A673 (cell line): ENCODE data around the gene CYSTM1. TPM values are rescaled to one million over a fixed set of nuclear protein-coding genes. Genes with fewer than 3 reads are reported as not detected.

Experiments
- BruUV-seq: library from RNA; stranded (reverse); fragments of 400-500 nt; replicated peaks from 2 replicates; lab custom pipeline; 2021; lab: Mats Ljungman, UMichigan
- CTCF ChIA-PET: fragments of 300-600 bp; sonication (Branson Sonifier 250); formaldehyde crosslinking; loops from one replicate; lab custom pipeline; 2022; ENCODE audit warnings: antibody characterized with exemption; lab: Charles Lee
- POLR2A ChIA-PET: fragments of 300-600 bp; sonication (Branson Sonifier 250); formaldehyde crosslinking; loops from one replicate; lab custom pipeline; 2022; ENCODE audit warnings: antibody characterized with exemption; ENCODE audit not compliant: low non-redundant PET; lab: Charles Lee
- DNase-seq: peaks from one replicate; pipeline ENCODE4 v3.0.0-alpha.2; 2015; ENCODE audit warnings: low spot score
- H3K27ac ChIP-seq: fragments of 200-600 bp; sonication (generic); 2 replicates; pipeline ENCODE4 v1.5.1; 2016; ENCODE audit warnings: mixed run types, low read depth, mild to moderate bottlenecking, mixed read lengths, antibody characterized with exemption, low read length; ENCODE audit not compliant: poor library complexity, severe bottlenecking
- H3K27me3 ChIP-seq: fragments of 200-600 bp; sonication (generic); replicated peaks from 2 replicates; pipeline ENCODE4 v1.6.1; 2017; ENCODE audit warnings: mixed run types, low read depth, mild to moderate bottlenecking, mixed read lengths, antibody characterized with exemption, low read length; ENCODE audit not compliant: insufficient read depth, poor library complexity
- H3K36me3 ChIP-seq: fragments of 200-600 bp; sonication (generic); 2 replicates; pipeline ENCODE4 v1.6.1; 2016; ENCODE audit warnings: mixed run types, mild to moderate bottlenecking, mixed read lengths, antibody characterized with exemption, low read length; ENCODE audit not compliant: insufficient read depth, poor library complexity, severe bottlenecking
- H3K4me1 ChIP-seq: fragments of 200-600 bp; sonication (generic); 2 replicates; pipeline ENCODE4 v1.6.1; 2017; ENCODE audit warnings: mixed run types, mild to moderate bottlenecking, mixed read lengths, antibody characterized with exemption, low read length; ENCODE audit not compliant: insufficient read depth, poor library complexity, severe bottlenecking
- H3K4me3 ChIP-seq: fragments of 200-600 bp; sonication (generic); 2 replicates; pipeline ENCODE4 v1.5.1; 2016; ENCODE audit warnings: low read depth, mixed run types, mild to moderate bottlenecking, mixed read lengths, low read length; ENCODE audit not compliant: poor library complexity, severe bottlenecking
- H3K9me3 ChIP-seq: fragments of 200-600 bp; sonication (generic); 2 replicates; pipeline ENCODE4 v1.6.1; 2016; ENCODE audit warnings: mixed run types, low read depth, mild to moderate bottlenecking, mixed read lengths, antibody characterized with exemption, low read length; ENCODE audit not compliant: poor library complexity, severe bottlenecking
- CTCF ChIP-seq: fragments of 300-800, 200-600 bp; sonication (generic); conservative IDR thresholded peaks from 2 replicates; pipeline ENCODE4 v1.5.1; 2017; ENCODE audit warnings: low read depth, mild to moderate bottlenecking, antibody characterized with exemption, low read length, moderate library complexity, mixed read lengths
- EZH2 ChIP-seq: fragments of 200-600 bp; sonication (generic); IDR thresholded peaks from 2 replicates; pipeline ENCODE4 v1.6.1; 2017; ENCODE audit warnings: borderline replicate concordance, low read depth, mild to moderate bottlenecking, mixed read lengths, antibody characterized with exemption, low read length; ENCODE audit not compliant: poor library complexity, severe bottlenecking
- intact Hi-C: fragments of 100-400 bp; cut with micrococcal nuclease; formaldehyde crosslinking; loops from one replicate; pipeline ENCODE4 v1.10.0; 2022; ENCODE audit not compliant: unreplicated experiment
- total RNA-seq: library from RNA; stranded (reverse); gene quantifications from 2 replicates; pipeline ENCODE4 v1.2.3, GENCODE V29; 2021

CYSTM1 gene
- total RNA-seq, 1 experiment from 2014 or later = 35.5 TPM

GRCh38 chr5:140256726-140257125, 81.7 kb downstream of the CYSTM1 start:
- H3K36me3 ChIP-seq = peaks cover 11% of the 10 kb centered on the region
- H3K4me3 ChIP-seq = no peak overlapping the region
- H3K4me1 ChIP-seq = peaks cover 13% of the 10 kb centered on the region
- BruUV-seq = no TSS peak
- TF ChIP-seq EZH2 = no peak
- no peak for TF ChIP-seq CTCF
- no peak for DNase-seq
- intact Hi-C loops = no loop called here
- H3K9me3 ChIP-seq = no peaks in the 10 kb centered on the region
- POLR2A ChIA-PET = no interaction called here
- H3K27me3 ChIP-seq = no peaks in the 10 kb centered on the region
- no peak overlapping the region for H3K27ac ChIP-seq
- CTCF ChIA-PET = interaction anchor here (0.6 kb wide), 1 partner anchor 481 kb away, joined by 9 read pairs; no protein-coding TSS in a partner anchor

- CTCF ChIA-PET = interaction anchor here (0.7 kb wide), 1 partner anchor 71 kb away, joined by 6 read pairs; no protein-coding TSS in a partner anchor
- BruUV-seq = no TSS peak
- no peak for DNase-seq
- no peak overlapping the region for H3K27ac ChIP-seq
- intact Hi-C loops = no loop called here
- peaks cover 11% of the 10 kb centered on the region for H3K36me3 ChIP-seq
- POLR2A ChIA-PET = no interaction called here
- H3K9me3 ChIP-seq = no peaks in the 10 kb centered on the region
- H3K4me3 ChIP-seq = no peak overlapping the region
- H3K27me3 ChIP-seq = no peaks in the 10 kb centered on the region
- peaks cover 12% of the 10 kb centered on the region for H3K4me1 ChIP-seq
- TF ChIP-seq CTCF (no peak), EZH2 (no peak)
These were observed 83.0 kb downstream of the CYSTM1 start for GRCh38 chr5:140258016-140258415.

GRCh38 chr5:140258873-140259272, 83.9 kb downstream of the CYSTM1 start:
- BruUV-seq = no TSS peak
- Histone ChIP-seq H3K27ac (no peak overlapping the region), H3K27me3 (no peaks in the 10 kb centered on the region), H3K4me1 (peaks cover 12% of the 10 kb centered on the region), H3K36me3 (peaks cover 11% of the 10 kb centered on the region), H3K9me3 (no peaks in the 10 kb centered on the region), H3K4me3 (no peak overlapping the region)
- ChIA-PET CTCF (no interaction called here), POLR2A (no interaction called here)
- intact Hi-C loops = no loop called here
- TF ChIP-seq CTCF (no peak), EZH2 (no peak)
- no peak for DNase-seq
